Endothelial cell of umbilical vein (primary cell): ENCODE measurements around the gene HHEX. TPM values are rescaled to one million over a fixed set of nuclear protein-coding genes. Genes with fewer than 3 reads are reported as not detected.

Source experiments
- BruUV-seq: library from RNA; stranded (reverse); fragments of 400-500 nt; replicated peaks from 2 replicates; lab custom pipeline; 2021; lab: Mats Ljungman, UMichigan
- CTCF ChIA-PET: fragments of 300-600, 350-600 bp; sonication (Branson Sonifier 250); formaldehyde crosslinking; loops from one replicate; lab custom pipeline; 2021; ENCODE audit warnings: antibody characterized with exemption, inconsistent platforms; lab: Charles Lee
- POLR2A ChIA-PET: fragments of 300-600, 350-600 bp; sonication (Branson Sonifier 250); formaldehyde crosslinking; loops from one replicate; lab custom pipeline; 2021; ENCODE audit warnings: antibody characterized with exemption, inconsistent platforms; lab: Charles Lee
- DNase-seq: peaks from one replicate; pipeline ENCODE4 v3.0.0-alpha.2; 2011; ENCODE audit warnings: low read depth, low spot score
- FAIRE-seq: peaks from 2 replicates; lab custom pipeline; 2011; peaks lifted over from hg19 to GRCh38; lab: Jason Lieb, UNC
- H2AFZ ChIP-seq: 2 replicates; pipeline ENCODE4 v1.6.0; 2012; ENCODE audit warnings: low read depth, low read length, control low read depth, inconsistent platforms
- H3K27ac ChIP-seq: 2 replicates; pipeline ENCODE4 v1.5.1; 2011; ENCODE audit warnings: low read depth, mild to moderate bottlenecking, control low read depth, low read length, moderate library complexity; ENCODE audit not compliant: insufficient read depth
- H3K27me3 ChIP-seq, 2 experiments: 2 replicates each; pipeline versions ENCODE4 v1.6.0 to v1.6.1; 2011; ENCODE audit warnings: low read length in 2 of 2, mixed read lengths in 1 of 2; ENCODE audit not compliant: control insufficient read depth in 2 of 2, insufficient read depth in 2 of 2
- H3K36me3 ChIP-seq, 2 experiments: 2 replicates in 1 of 2; 3 replicates in 1 of 2; pipeline ENCODE4 v1.5.1; 2011; ENCODE audit warnings: low read length in 2 of 2, mild to moderate bottlenecking in 1 of 2, moderate library complexity in 1 of 2; ENCODE audit not compliant: control insufficient read depth in 2 of 2, insufficient read depth in 2 of 2; ENCODE audit errors: extremely low read depth in 1 of 2
- H3K4me1 ChIP-seq: 3 replicates; pipeline ENCODE4 v1.5.1; 2011; ENCODE audit warnings: mild to moderate bottlenecking, low read length; ENCODE audit not compliant: control insufficient read depth, insufficient read depth; ENCODE audit errors: extremely low read depth
- H3K4me2 ChIP-seq: 2 replicates; pipeline ENCODE4 v1.6.1; 2011; ENCODE audit warnings: low read length, control low read depth, mixed read lengths; ENCODE audit not compliant: insufficient read depth
- H3K4me3 ChIP-seq, 3 experiments: fragments of 200-600 bp in 1 of 3; sonication (generic), shearing (Covaris generic) in 1 of 3; replicated peaks in 1 of 3; 2 replicates each; pipeline ENCODE4 v1.5.1; 2011 to 2016; ENCODE audit warnings: control low read depth in 3 of 3, low read length in 3 of 3, mild to moderate bottlenecking in 2 of 3, inconsistent platforms in 1 of 3, low read depth in 1 of 3, moderate library complexity in 1 of 3; ENCODE audit not compliant: insufficient read depth in 1 of 3
- H3K79me2 ChIP-seq: 2 replicates; pipeline ENCODE4 v1.6.0; 2012; ENCODE audit warnings: low read length, inconsistent platforms; ENCODE audit not compliant: control insufficient read depth, insufficient read depth
- H3K9ac ChIP-seq: replicated peaks from 2 replicates; pipeline ENCODE3; 2011; ENCODE audit warnings: low read length, control low read depth; ENCODE audit not compliant: insufficient read depth; ENCODE audit errors: extremely low read depth
- H3K9me1 ChIP-seq: replicated peaks from 3 replicates; pipeline ENCODE4 v1.6.0; 2011; ENCODE audit warnings: mild to moderate bottlenecking, low read length; ENCODE audit not compliant: control insufficient read depth, insufficient read depth; ENCODE audit errors: extremely low read depth
- H3K9me3 ChIP-seq: replicated peaks from 2 replicates; pipeline ENCODE4 v1.5.1; 2012; ENCODE audit warnings: low read length, inconsistent platforms; ENCODE audit not compliant: control insufficient read depth, insufficient read depth
- H4K20me1 ChIP-seq: replicated peaks from 2 replicates; pipeline ENCODE3; 2011; ENCODE audit warnings: mild to moderate bottlenecking, low read length; ENCODE audit not compliant: control insufficient read depth, insufficient read depth; ENCODE audit errors: extremely low read depth
- CTCF ChIP-seq, 2 donors: IDR thresholded peaks; 1 replicate in 1 of 2; 2 replicates in 1 of 2; pipeline ENCODE4 v1.5.1; 2011; ENCODE audit warnings: low read length in 2 of 2, mild to moderate bottlenecking in 2 of 2, moderate library complexity in 2 of 2, control low read depth in 1 of 2, inconsistent platforms in 1 of 2, low read depth in 1 of 2; ENCODE audit not compliant: insufficient read depth in 1 of 2; ENCODE audit errors: extremely low read depth in 1 of 2
- EZH2 ChIP-seq: IDR thresholded peaks from 2 replicates; pipeline ENCODE4 v1.6.1; 2012; ENCODE audit warnings: borderline replicate concordance, low read depth, mild to moderate bottlenecking, moderate library complexity, low read length, inconsistent platforms; ENCODE audit not compliant: severe bottlenecking
- FOS ChIP-seq: IDR thresholded peaks from 2 replicates; pipeline ENCODE4 v1.6.1; 2011; ENCODE audit warnings: mild to moderate bottlenecking, low read length, moderate library complexity, borderline replicate concordance; ENCODE audit not compliant: insufficient read depth
- GATA2 ChIP-seq: IDR thresholded peaks from 2 replicates; pipeline ENCODE4 v1.7.0; 2011; ENCODE audit warnings: low read depth, mild to moderate bottlenecking, moderate library complexity, mixed read lengths, low read length; ENCODE audit not compliant: insufficient read length, insufficient read depth
- JUN ChIP-seq: IDR thresholded peaks from 2 replicates; pipeline ENCODE4 v1.6.1; 2011; ENCODE audit warnings: borderline replicate concordance, low read depth; ENCODE audit not compliant: insufficient read length, insufficient read depth
- MAX ChIP-seq: IDR thresholded peaks from 2 replicates; pipeline ENCODE4 v1.6.1; 2011; ENCODE audit not compliant: insufficient read depth, insufficient read length
- MYC ChIP-seq: IDR thresholded peaks from one replicate; pipeline ENCODE4 v1.6.1; 2011; ENCODE audit warnings: mild to moderate bottlenecking, low read depth, low read length
- POLR2A ChIP-seq: IDR thresholded peaks from 2 replicates; pipeline ENCODE4 v1.6.1; 2012; ENCODE audit warnings: low read depth, mild to moderate bottlenecking, control low read depth, low read length
- POLR2AphosphoS5 ChIP-seq: IDR thresholded peaks from 2 replicates; pipeline ENCODE4 v1.6.1; 2012; ENCODE audit warnings: low read depth, mild to moderate bottlenecking, control low read depth, low read length, moderate library complexity; ENCODE audit not compliant: insufficient read depth
- dilution Hi-C: fragments of 300-500 bp; cut with MboI; formaldehyde crosslinking; loops from one replicate; pipeline ENCODE4 v1.15.0; 2019; ENCODE audit warnings: low sequenced_read_pairs; ENCODE audit not compliant: extremely low pct_ligation_motif_present
- intact Hi-C: fragments of 100-400 bp; cut with micrococcal nuclease; formaldehyde crosslinking; loops from one replicate; pipeline ENCODE4 v1.10.0; 2022
- polyA plus RNA-seq, 4 experiments: library from polyadenylated mRNA; depleted of rRNA in 3 of 4; stranded (reverse) in 3 of 4; unstranded in 1 of 4; fragments of >200 nt; gene quantifications; 2 replicates each; pipeline versions ENCODE4 v1.2.1 to v1.2.3, GENCODE V29; 2011 to 2012; ENCODE audit warnings: missing spikeins in 1 of 4
- total RNA-seq: library from RNA; stranded (reverse); gene quantifications from 2 replicates; pipeline ENCODE4 v1.2.3, GENCODE V29; 2021

HHEX gene
- total and polyA plus RNA-seq, 2 donors (not counting 3 experiments of a cell fraction or from before 2014, with no cell fraction given), result 81.0 to 110 TPM

- H3K9me1 ChIP-seq, result no peaks in the 10 kb centered on the region
- intact Hi-C loops (no loop called here), dilution Hi-C loops (no loop called here)
- H3K27ac ChIP-seq, result no peak overlapping the region
- FAIRE-seq (no peak), DNase-seq (no peak)
- no peak for TF ChIP-seq GATA2
- TF ChIP-seq CTCF (IDR thresholded peaks at IDR 0.05; ENCODE audit: extremely low read depth in 1 of 2, insufficient read depth in 1 of 2, low read depth in 1 of 2, low read length in 2 of 2), result no peak
- TF ChIP-seq POLR2A, result no peak
- TF ChIP-seq JUN, result no peak
- H3K36me3 ChIP-seq, result no peaks in the 10 kb centered on the region
- no peak overlapping the region for H3K4me2 ChIP-seq
- H3K4me3 ChIP-seq, result no peak overlapping the region
- no peaks in the 10 kb centered on the region for H3K4me1 ChIP-seq
- H3K27me3 ChIP-seq, result no peaks in the 10 kb centered on the region
- H4K20me1 ChIP-seq, result no peaks in the 10 kb centered on the region
- POLR2A ChIA-PET, result no interaction called here
- CTCF ChIA-PET, result no interaction called here
- no peaks in the 10 kb centered on the region for H3K9me3 ChIP-seq
- H3K79me2 ChIP-seq, result no peaks in the 10 kb centered on the region
- no peak overlapping the region for H2AFZ ChIP-seq
- H3K9ac ChIP-seq, result no peak overlapping the region
- BruUV-seq, result no TSS peak
Measured at GRCh38 chr10:92664322-92664721, 25.4 kb upstream of the HHEX start.

- H3K9me1 ChIP-seq, result no peaks in the 10 kb centered on the region
- BruUV-seq, result no TSS peak
- CTCF ChIA-PET, result interaction anchor here (0.8 kb wide), 1 partner anchor 11 kb away, joined by 4 read pairs; no protein-coding TSS in a partner anchor
- H3K27me3 ChIP-seq, result no peaks in the 10 kb centered on the region
- POLR2A ChIA-PET, result no interaction called here
- no peaks in the 10 kb centered on the region for H3K79me2 ChIP-seq
- no peaks in the 10 kb centered on the region for H3K36me3 ChIP-seq
- H3K4me2 ChIP-seq, result no peak overlapping the region
- H3K27ac ChIP-seq, result no peak overlapping the region
- TF ChIP-seq EZH2 (no peak), MAX (no peak), JUN (no peak), POLR2AphosphoS5 (no peak), CTCF (IDR thresholded peaks at IDR 0.05; ENCODE audit: extremely low read depth in 1 of 2, insufficient read depth in 1 of 2, low read depth in 1 of 2, low read length in 2 of 2) (no peak), MYC (no peak), GATA2 (no peak), FOS (no peak), POLR2A (no peak)
- no peak overlapping the region for H3K4me3 ChIP-seq
- H3K4me1 ChIP-seq, result no peaks in the 10 kb centered on the region
- H4K20me1 ChIP-seq, result no peaks in the 10 kb centered on the region
- intact Hi-C loops (no loop called here), dilution Hi-C loops (no loop called here)
- no peak for DNase-seq
- H3K9me3 ChIP-seq, result no peaks in the 10 kb centered on the region
- no peak overlapping the region for H2AFZ ChIP-seq
- FAIRE-seq, result no peak
- no peak overlapping the region for H3K9ac ChIP-seq
Measured at GRCh38 chr10:92667078-92667477, 22.7 kb upstream of the HHEX start.
